DND-41 (cell line): ENCODE measurements around the gene PSMC3.

Source experiments
- EZH2 ChIP-seq: IDR thresholded peaks from 3 replicates; pipeline ENCODE4 v1.6.1; 2012; ENCODE audit warnings: borderline replicate concordance, low read depth, mild to moderate bottlenecking, moderate library complexity, low read length, inconsistent platforms; ENCODE audit not compliant: severe bottlenecking
- TF ChIP-seq, protein P1 (sequence below): IDR thresholded peaks from 2 replicates; pipeline ENCODE4 v1.5.1; 2012; ENCODE audit warnings: borderline replicate concordance, low read length, moderate library complexity, mild to moderate bottlenecking; ENCODE audit not compliant: poor library complexity, severe bottlenecking; ENCODE audit errors: extremely low read depth

DNA sequence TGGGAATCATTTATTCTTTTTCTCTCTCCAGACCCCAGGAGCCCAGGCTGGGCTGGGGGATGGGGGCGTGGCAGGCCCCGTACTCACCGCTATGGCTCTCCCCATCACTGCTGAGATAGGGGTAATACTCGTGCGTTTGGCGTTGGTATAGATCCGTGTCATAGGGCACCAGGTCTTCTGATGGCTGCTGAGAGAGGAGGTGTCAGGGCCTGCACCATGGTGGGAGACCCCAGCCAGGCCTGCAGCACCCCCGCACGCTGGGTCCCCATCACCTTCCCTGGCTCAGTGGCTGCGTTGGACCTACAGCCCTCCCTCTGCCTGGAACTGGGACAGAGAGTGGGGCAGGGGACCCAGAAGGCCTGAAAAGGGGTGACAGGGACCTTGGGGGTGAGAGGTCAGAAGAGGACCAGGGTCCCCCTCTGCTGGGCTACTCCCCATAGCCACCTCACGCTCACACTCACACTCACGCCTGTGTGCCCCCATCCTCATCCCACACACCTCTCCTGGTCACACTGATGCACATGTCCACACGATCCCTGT, 50.6 kb downstream of the PSMC3 start:
- TF ChIP-seq EZH2 = no peak
- TF ChIP-seq, protein P1, sequence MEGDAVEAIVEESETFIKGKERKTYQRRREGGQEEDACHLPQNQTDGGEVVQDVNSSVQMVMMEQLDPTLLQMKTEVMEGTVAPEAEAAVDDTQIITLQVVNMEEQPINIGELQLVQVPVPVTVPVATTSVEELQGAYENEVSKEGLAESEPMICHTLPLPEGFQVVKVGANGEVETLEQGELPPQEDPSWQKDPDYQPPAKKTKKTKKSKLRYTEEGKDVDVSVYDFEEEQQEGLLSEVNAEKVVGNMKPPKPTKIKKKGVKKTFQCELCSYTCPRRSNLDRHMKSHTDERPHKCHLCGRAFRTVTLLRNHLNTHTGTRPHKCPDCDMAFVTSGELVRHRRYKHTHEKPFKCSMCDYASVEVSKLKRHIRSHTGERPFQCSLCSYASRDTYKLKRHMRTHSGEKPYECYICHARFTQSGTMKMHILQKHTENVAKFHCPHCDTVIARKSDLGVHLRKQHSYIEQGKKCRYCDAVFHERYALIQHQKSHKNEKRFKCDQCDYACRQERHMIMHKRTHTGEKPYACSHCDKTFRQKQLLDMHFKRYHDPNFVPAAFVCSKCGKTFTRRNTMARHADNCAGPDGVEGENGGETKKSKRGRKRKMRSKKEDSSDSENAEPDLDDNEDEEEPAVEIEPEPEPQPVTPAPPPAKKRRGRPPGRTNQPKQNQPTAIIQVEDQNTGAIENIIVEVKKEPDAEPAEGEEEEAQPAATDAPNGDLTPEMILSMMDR = no peak
